GM12872 (cell line): ENCODE results near the gene EPS8.

Source experiments
- CTCF ChIP-seq: IDR thresholded peaks from 3 replicates; pipeline ENCODE4 v1.5.1; 2011; ENCODE audit warnings: low read depth, mild to moderate bottlenecking, low read length, moderate library complexity; ENCODE audit not compliant: insufficient read depth

The EPS8 gene

GRCh38 chr12:15693228-15693911 lies 95.8 kb downstream of the EPS8 start:
- TF ChIP-seq CTCF, result no peak

GRCh38 chr12:15691388-15691787 lies 97.8 kb downstream of the EPS8 start:
- no peak for TF ChIP-seq CTCF

- TF ChIP-seq CTCF, result no peak
Observed at GRCh38 chr12:15690320-15690719, 98.9 kb downstream of the EPS8 start.

GRCh38 chr12:15689751-15690191 lies 99.4 kb downstream of the EPS8 start:
- TF ChIP-seq CTCF, result no peak

- TF ChIP-seq CTCF, result no peak
Observed at GRCh38 chr12:15688838-15689625, 100.2 kb downstream of the EPS8 start.

- TF ChIP-seq CTCF, result no peak
Observed at GRCh38 chr12:15688202-15688736, 100.9 kb downstream of the EPS8 start.

GRCh38 chr12:15687583-15687982 lies 101.6 kb downstream of the EPS8 start:
- no peak for TF ChIP-seq CTCF
